Neural progenitor cell (in vitro differentiated cells): ENCODE data around the gene KRTAP12-4.

Source experiments
- EZH2 ChIP-seq: fragments of 200-600 bp; sonication (generic); IDR thresholded peaks from 2 replicates; pipeline ENCODE4 v1.6.1; 2017; ENCODE audit warnings: antibody characterized with exemption, mild to moderate bottlenecking, moderate library complexity
- EZH2phosphoT487 ChIP-seq: fragments of 200-600 bp; sonication (generic); IDR thresholded peaks from 2 replicates; pipeline ENCODE4 v1.6.1; 2017; ENCODE audit warnings: antibody characterized with exemption
- TF ChIP-seq, protein P1 (sequence below): fragments of 200-600 bp; sonication (generic); IDR thresholded peaks from 2 replicates; pipeline ENCODE4 v1.5.1; 2017; ENCODE audit warnings: antibody characterized with exemption, mild to moderate bottlenecking

DNA sequence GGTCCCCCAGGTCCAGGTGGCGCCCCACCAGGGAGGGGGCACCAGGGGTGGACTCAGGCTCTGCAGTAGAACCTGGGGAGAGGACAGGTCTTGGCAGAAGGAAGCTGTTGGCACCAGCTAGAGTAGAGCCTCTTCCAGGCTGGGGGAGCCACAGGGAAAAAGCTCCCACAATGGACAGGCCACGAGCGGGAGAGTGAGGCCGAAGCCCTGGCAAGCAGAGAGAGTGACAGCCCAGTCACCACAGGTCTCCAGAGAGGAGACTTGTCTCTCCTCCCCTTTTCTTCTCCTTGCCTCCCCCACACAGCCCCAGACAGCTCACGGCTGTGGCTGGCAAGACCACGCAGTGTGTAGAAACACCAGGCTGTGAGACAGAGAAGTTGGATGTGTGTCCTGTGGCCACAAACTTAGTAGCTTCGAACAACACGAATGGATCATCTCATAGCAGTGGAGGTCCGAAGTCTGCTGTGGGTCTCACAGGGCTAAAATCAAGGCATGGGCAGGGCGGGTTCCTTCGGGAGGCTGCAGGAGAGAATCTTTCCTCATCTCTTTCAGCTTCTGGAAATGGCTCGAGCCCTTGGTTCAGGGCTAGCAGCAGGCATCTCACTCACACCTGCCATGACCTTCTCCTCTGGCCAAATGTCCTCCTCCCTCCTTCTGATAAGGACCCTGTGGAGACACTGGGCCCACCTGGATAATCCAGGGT lies 3.3 kb downstream of the KRTAP12-4 start:
- TF ChIP-seq, protein P1, sequence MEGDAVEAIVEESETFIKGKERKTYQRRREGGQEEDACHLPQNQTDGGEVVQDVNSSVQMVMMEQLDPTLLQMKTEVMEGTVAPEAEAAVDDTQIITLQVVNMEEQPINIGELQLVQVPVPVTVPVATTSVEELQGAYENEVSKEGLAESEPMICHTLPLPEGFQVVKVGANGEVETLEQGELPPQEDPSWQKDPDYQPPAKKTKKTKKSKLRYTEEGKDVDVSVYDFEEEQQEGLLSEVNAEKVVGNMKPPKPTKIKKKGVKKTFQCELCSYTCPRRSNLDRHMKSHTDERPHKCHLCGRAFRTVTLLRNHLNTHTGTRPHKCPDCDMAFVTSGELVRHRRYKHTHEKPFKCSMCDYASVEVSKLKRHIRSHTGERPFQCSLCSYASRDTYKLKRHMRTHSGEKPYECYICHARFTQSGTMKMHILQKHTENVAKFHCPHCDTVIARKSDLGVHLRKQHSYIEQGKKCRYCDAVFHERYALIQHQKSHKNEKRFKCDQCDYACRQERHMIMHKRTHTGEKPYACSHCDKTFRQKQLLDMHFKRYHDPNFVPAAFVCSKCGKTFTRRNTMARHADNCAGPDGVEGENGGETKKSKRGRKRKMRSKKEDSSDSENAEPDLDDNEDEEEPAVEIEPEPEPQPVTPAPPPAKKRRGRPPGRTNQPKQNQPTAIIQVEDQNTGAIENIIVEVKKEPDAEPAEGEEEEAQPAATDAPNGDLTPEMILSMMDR: no peak
- TF ChIP-seq EZH2 (no peak), EZH2phosphoT487 (no peak)
